Astrocyte of the spinal cord (primary cell): Measurements from ENCODE around the gene POR.

ENCODE experiments used
- DNase-seq: peaks from one replicate; pipeline ENCODE4 v3.0.0; 2011; ENCODE audit warnings: low read depth, low spot score
- H3K4me3 ChIP-seq: 2 replicates; pipeline ENCODE4 v1.5.1; 2011; ENCODE audit warnings: low read depth, mild to moderate bottlenecking, low read length, moderate library complexity
- in situ Hi-C: cut with HindIII; loops from 2 replicates; pipeline ENCODE4 v1.10.0; 2017; ENCODE audit warnings: low sequenced_read_pairs
- TF ChIP-seq, protein P1 (sequence below): IDR thresholded peaks from 2 replicates; pipeline ENCODE4 v1.5.1; 2012; ENCODE audit warnings: low read depth, mild to moderate bottlenecking, low read length, inconsistent platforms

Gene POR

DNA sequence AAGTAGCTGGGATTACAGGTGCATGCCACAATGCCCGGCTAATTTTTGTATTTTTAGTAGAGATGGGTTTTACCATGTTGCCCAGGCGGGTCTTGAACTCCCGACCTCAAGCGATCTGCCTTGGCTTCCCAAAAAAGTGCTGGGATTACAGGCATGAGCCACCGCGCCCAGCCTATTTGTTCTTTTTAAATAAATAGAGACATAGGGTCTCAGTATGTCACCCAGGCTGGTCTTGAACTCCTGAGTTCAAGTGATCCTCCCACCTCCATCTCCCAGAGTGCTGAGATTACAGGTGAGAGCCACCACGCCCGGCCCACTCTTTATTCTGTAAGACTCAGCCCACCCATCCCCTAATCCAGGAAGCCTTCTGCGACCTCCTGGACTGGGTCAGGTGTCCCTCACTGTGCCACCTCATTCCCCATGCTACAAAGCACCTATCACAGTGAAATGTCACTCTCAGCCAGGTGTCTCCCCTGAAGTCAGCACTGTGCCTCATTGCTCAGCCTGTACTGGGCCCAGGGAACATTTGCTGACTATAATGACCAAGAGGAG, 76.7 kb downstream of the POR start:
- H3K4me3 ChIP-seq = no peak overlapping the region
- in situ Hi-C loops = no loop called here
- TF ChIP-seq, protein P1, sequence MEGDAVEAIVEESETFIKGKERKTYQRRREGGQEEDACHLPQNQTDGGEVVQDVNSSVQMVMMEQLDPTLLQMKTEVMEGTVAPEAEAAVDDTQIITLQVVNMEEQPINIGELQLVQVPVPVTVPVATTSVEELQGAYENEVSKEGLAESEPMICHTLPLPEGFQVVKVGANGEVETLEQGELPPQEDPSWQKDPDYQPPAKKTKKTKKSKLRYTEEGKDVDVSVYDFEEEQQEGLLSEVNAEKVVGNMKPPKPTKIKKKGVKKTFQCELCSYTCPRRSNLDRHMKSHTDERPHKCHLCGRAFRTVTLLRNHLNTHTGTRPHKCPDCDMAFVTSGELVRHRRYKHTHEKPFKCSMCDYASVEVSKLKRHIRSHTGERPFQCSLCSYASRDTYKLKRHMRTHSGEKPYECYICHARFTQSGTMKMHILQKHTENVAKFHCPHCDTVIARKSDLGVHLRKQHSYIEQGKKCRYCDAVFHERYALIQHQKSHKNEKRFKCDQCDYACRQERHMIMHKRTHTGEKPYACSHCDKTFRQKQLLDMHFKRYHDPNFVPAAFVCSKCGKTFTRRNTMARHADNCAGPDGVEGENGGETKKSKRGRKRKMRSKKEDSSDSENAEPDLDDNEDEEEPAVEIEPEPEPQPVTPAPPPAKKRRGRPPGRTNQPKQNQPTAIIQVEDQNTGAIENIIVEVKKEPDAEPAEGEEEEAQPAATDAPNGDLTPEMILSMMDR = no peak

GRCh38 chr7:75992083-75992755, 77.3 kb downstream of the POR start:
- in situ Hi-C loops = no loop called here
- TF ChIP-seq, protein P1 = no peak
- no peak overlapping the region for H3K4me3 ChIP-seq
- DNase-seq = no peak

More for the DNA sequence above, 76.7 kb downstream of the POR start:
- no peak for DNase-seq

- in situ Hi-C loops = no loop called here
- peak; percentile 58 for DNase-seq
- H3K4me3 ChIP-seq = peak overlapping the region; percentile 68
- TF ChIP-seq, protein P1 = no peak
These were observed 78.9 kb downstream of the POR start for GRCh38 chr7:75993689-75994387.

- in situ Hi-C loops = no loop called here
- TF ChIP-seq, protein P1 = peak; percentile 20
- peak; percentile 94 for DNase-seq
- H3K4me3 ChIP-seq = peak within 1 kb of the TSS; percentile 68
These were observed 79.6 kb downstream of the POR start, which contains the start of gene TMEM120A for GRCh38 chr7:75994388-75995051. TMEM120A (minus strand) TSS chr7:75994595; CDS start chr7:75994570, 25 bp downstream.

DNA sequence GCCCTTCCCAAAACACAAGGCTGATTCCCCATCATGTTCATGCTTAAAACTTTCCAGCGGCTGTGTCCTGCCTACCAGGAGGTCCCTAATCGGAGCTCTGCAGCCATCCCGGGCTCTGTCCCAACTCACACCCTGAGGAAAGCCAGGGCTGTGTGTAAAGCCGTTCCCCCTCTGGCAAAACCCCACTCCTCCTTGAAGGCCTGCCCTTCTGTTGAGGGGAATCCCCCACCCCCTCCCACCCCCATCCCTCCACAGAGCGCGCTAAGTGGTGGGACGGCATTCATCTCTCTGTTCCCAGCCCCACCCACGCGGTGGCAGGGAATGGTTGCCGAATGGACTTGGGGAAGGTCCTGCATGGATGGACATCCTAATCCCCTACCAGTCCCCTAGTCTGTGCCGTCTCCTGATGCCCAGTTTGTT, 80.1 kb downstream of the POR start:
- peak overlapping the region; percentile 34 for H3K4me3 ChIP-seq
- in situ Hi-C loops = no loop called here
- no peak for DNase-seq
- TF ChIP-seq, protein P1 = no peak

DNA sequence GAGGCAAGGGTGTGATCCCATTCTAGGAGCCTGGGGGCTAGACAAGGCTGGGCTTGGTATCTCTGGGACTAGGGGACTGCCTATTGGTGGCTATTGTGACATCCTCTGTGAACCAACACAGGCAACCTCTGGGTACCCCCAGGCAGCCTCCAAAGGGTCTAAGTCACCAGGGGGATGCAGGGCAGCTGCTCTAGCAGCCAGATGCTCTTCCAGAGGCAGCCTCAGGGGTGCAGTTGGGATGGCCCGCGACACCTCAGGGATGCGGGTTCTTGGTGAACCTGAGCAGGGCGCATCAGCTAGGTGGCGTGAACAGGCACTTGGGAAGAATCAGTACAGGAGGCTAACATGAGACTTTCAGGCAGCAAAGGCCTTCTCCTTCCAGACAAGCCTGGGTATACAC, 81.0 kb downstream of the POR start:
- TF ChIP-seq, protein P1 = no peak
- H3K4me3 ChIP-seq = no peak overlapping the region
- in situ Hi-C loops = no loop called here
- no peak for DNase-seq
